HPDE6-E6E7 (cell line): ENCODE measurements around the gene RNU1-4.
"Not testable (repeated sequence)": the region's sequence is repeated elsewhere in the genome, so short reads cannot be mapped to it uniquely, and the experiment has no call there.

Experiments
- DNase-seq: peaks from one replicate; pipeline ENCODE4 v3.0.0; 2011; ENCODE audit warnings: missing footprints; ENCODE audit errors: extremely low spot score

RNU1-4 gene

GRCh38 chr1:16728243-16728949 lies 11.9 kb upstream of the RNU1-4 start:
- DNase-seq: not testable (repeated sequence)

- not testable (repeated sequence) for DNase-seq
Observed at GRCh38 chr1:16732254-16732896, 7.9 kb upstream of the RNU1-4 start.

GRCh38 chr1:16741230-16741629 lies 914 bp downstream of the RNU1-4 start:
- not testable (repeated sequence) for DNase-seq

GRCh38 chr1:16747660-16748059 lies 7.3 kb downstream of the RNU1-4 start:
- DNase-seq: not testable (repeated sequence)

- not testable (repeated sequence) for DNase-seq
Observed at GRCh38 chr1:16748710-16749109, 8.4 kb downstream of the RNU1-4 start.

- DNase-seq: not testable (repeated sequence)
Observed at GRCh38 chr1:16749910-16750888, 9.9 kb downstream of the RNU1-4 start.

GRCh38 chr1:16752770-16753169 lies 12.5 kb downstream of the RNU1-4 start:
- DNase-seq: not testable (repeated sequence)

GRCh38 chr1:16755385-16755784 lies 15.1 kb downstream of the RNU1-4 start:
- not testable (repeated sequence) for DNase-seq

GRCh38 chr1:16755932-16756331 lies 15.6 kb downstream of the RNU1-4 start:
- DNase-seq: not testable (repeated sequence)

GRCh38 chr1:16757574-16757973 lies 17.3 kb downstream of the RNU1-4 start:
- not testable (repeated sequence) for DNase-seq

GRCh38 chr1:16758060-16758459 lies 17.7 kb downstream of the RNU1-4 start:
- DNase-seq: not testable (repeated sequence)

- not testable (repeated sequence) for DNase-seq
Observed at GRCh38 chr1:16759041-16759493, 18.8 kb downstream of the RNU1-4 start.

- not testable (repeated sequence) for DNase-seq
Observed at GRCh38 chr1:16759650-16760455, 19.5 kb downstream of the RNU1-4 start.

GRCh38 chr1:16760456-16760765 lies 20.1 kb downstream of the RNU1-4 start:
- DNase-seq: not testable (repeated sequence)

GRCh38 chr1:16760801-16761200 lies 20.5 kb downstream of the RNU1-4 start:
- not testable (repeated sequence) for DNase-seq

GRCh38 chr1:16764248-16764819 lies 24.0 kb downstream of the RNU1-4 start:
- DNase-seq: not testable (repeated sequence)

- DNase-seq: not testable (repeated sequence)
Observed at GRCh38 chr1:16764820-16765655, 24.7 kb downstream of the RNU1-4 start.

- not testable (repeated sequence) for DNase-seq
Observed at GRCh38 chr1:16765731-16766605, 25.7 kb downstream of the RNU1-4 start.
